Measurements from ENCODE around the gene DGUOK. TPM values are rescaled to one million over a fixed set of nuclear protein-coding genes. Genes with fewer than 3 reads are reported as not detected.

The DGUOK gene
- total RNA-seq, 1 experiment from 2014 or later: 100 TPM

- H3K4me2 ChIP-seq (ENCODE audit: low read length): no peak overlapping the region
- ATAC-seq (no peak), DNase-seq (ENCODE audit: low read depth, low spot score) (no peak)
- no peaks in the 10 kb centered on the region for H3K9me3 ChIP-seq (ENCODE audit: control insufficient read depth in 1 of 2, insufficient read depth in 1 of 2, low read depth in 1 of 2, low read length in 2 of 2)
- TF ChIP-seq POLR2AphosphoS5 (IDR thresholded peaks at IDR 0.05; ENCODE audit: low read depth, low read length) (no peak), JUND (IDR thresholded peaks at IDR 0.05) (no peak), CTCF (IDR thresholded peaks at IDR 0.05 in 2 of 3, conservative IDR thresholded peaks at IDR 0.05 in 1 of 3; ENCODE audit: borderline replicate concordance in 1 of 3, insufficient read depth in 1 of 3, low read depth in 2 of 3, low read length in 2 of 3) (no peak), SP1 (IDR thresholded peaks at IDR 0.05; ENCODE audit: low read depth) (no peak)
- intact Hi-C loops (cut with micrococcal nuclease): no loop called here
- H3K4me3 ChIP-seq (replicated peaks in 1 of 2; ENCODE audit: low read depth in 1 of 2, low read length in 2 of 2): no peak overlapping the region
- no peaks in the 10 kb centered on the region for H3K9me2 ChIP-seq (ENCODE audit: insufficient read depth)
- H3K36me3 ChIP-seq (ENCODE audit: control insufficient read depth in 1 of 2, insufficient read depth in 2 of 2, low read length in 2 of 2): no peaks in the 10 kb centered on the region
- RAD21 ChIA-PET (ENCODE audit: low non-redundant PET in 1 of 2, low total read pairs in 2 of 2, uncharacterized antibody in 2 of 2, unreplicated experiment in 2 of 2): interaction anchor here in 1 of 2 experiments (0.6 kb wide), 1 partner anchor 59 kb away, joined by 4 read pairs; no protein-coding TSS in a partner anchor
- H2AFZ ChIP-seq (ENCODE audit: low read depth, low read length, poor library complexity, severe bottlenecking): no peak overlapping the region
- CTCF ChIA-PET: interaction anchor here (0.9 kb wide), 1 partner anchor 9 kb away, joined by 4 read pairs; no protein-coding TSS in a partner anchor
- no peaks in the 10 kb centered on the region for H4K20me1 ChIP-seq (ENCODE audit: insufficient read depth)
- H3K4me1 ChIP-seq (ENCODE audit: control insufficient read depth in 1 of 2, insufficient read depth in 2 of 2, low read length in 2 of 2): no peaks in the 10 kb centered on the region
- H3K27me3 ChIP-seq (ENCODE audit: insufficient read depth, low read length): no peaks in the 10 kb centered on the region
- no peak overlapping the region for H3K9ac ChIP-seq (ENCODE audit: low read length)
- H3K79me2 ChIP-seq (ENCODE audit: insufficient read depth, low read length): no peaks in the 10 kb centered on the region
- POLR2A ChIA-PET: interaction anchor here (1.3 kb wide), 1 partner anchor 9 kb away, joined by 4 read pairs; no protein-coding TSS in a partner anchor
- no peak overlapping the region for H3K27ac ChIP-seq (ENCODE audit: low read depth, low read length)
- no TSS peak for BruUV-seq (replicated peaks)
Observed at GRCh38 chr2:73911548-73912208, 15.0 kb upstream of the DGUOK start.

GRCh38 chr2:73913414-73914054 is 13.1 kb upstream of the DGUOK start:
- Histone ChIP-seq H3K9ac (ENCODE audit: low read length) (no peak overlapping the region), H3K27me3 (ENCODE audit: insufficient read depth, low read length) (no peaks in the 10 kb centered on the region), H2AFZ (ENCODE audit: low read depth, low read length, poor library complexity, severe bottlenecking) (no peak overlapping the region), H3K9me2 (ENCODE audit: insufficient read depth) (no peaks in the 10 kb centered on the region), H4K20me1 (ENCODE audit: insufficient read depth) (no peaks in the 10 kb centered on the region), H3K4me2 (ENCODE audit: low read length) (no peak overlapping the region), H3K36me3 (ENCODE audit: control insufficient read depth in 1 of 2, insufficient read depth in 2 of 2, low read length in 2 of 2) (no peaks in the 10 kb centered on the region), H3K4me3 (replicated peaks in 1 of 2; ENCODE audit: low read depth in 1 of 2, low read length in 2 of 2) (no peak overlapping the region), H3K4me1 (ENCODE audit: control insufficient read depth in 1 of 2, insufficient read depth in 2 of 2, low read length in 2 of 2) (no peaks in the 10 kb centered on the region), H3K9me3 (ENCODE audit: control insufficient read depth in 1 of 2, insufficient read depth in 1 of 2, low read depth in 1 of 2, low read length in 2 of 2) (no peaks in the 10 kb centered on the region), H3K27ac (ENCODE audit: low read depth, low read length) (no peak overlapping the region), H3K79me2 (ENCODE audit: insufficient read depth, low read length) (no peaks in the 10 kb centered on the region)
- CTCF ChIA-PET: no interaction called here
- POLR2A ChIA-PET: no interaction called here
- TF ChIP-seq YY1 (IDR thresholded peaks at IDR 0.05; ENCODE audit: extremely low read depth, insufficient replicate concordance, low read depth, low read length) (no peak), FOSL1 (IDR thresholded peaks at IDR 0.05; ENCODE audit: low read depth) (no peak), ZNF274 (IDR thresholded peaks at IDR 0.05; ENCODE audit: low read depth, low read length) (no peak), EGR1 (IDR thresholded peaks at IDR 0.05; ENCODE audit: low read depth) (no peak), ATF3 (IDR thresholded peaks at IDR 0.05) (no peak), CEBPB (IDR thresholded peaks at IDR 0.05; ENCODE audit: low read depth) (no peak), SP1 (IDR thresholded peaks at IDR 0.05; ENCODE audit: low read depth) (no peak), POLR2A (IDR thresholded peaks at IDR 0.05; ENCODE audit: borderline replicate concordance, extremely low read depth, insufficient read depth, insufficient read length) (no peak), CBX3 (IDR thresholded peaks at IDR 0.05; ENCODE audit: low read depth) (no peak), SIN3A (IDR thresholded peaks at IDR 0.05; ENCODE audit: low read depth) (no peak), JUND (IDR thresholded peaks at IDR 0.05) (no peak), ZBTB33 (IDR thresholded peaks at IDR 0.05; ENCODE audit: extremely low read depth, insufficient replicate concordance, low read length) (no peak)
- intact Hi-C loops (cut with micrococcal nuclease): no loop called here
- BruUV-seq (replicated peaks): no TSS peak
- no peak for ATAC-seq
- DNase-seq (ENCODE audit: low read depth, low spot score): no peak
- RAD21 ChIA-PET (ENCODE audit: low non-redundant PET in 1 of 2, low total read pairs in 2 of 2, uncharacterized antibody in 2 of 2, unreplicated experiment in 2 of 2): no interaction called here

Data from HCT116 (cell line).